GM12878 (cell line): Measurements from ENCODE around the gene ATL3. TPM values are rescaled to one million over a fixed set of nuclear protein-coding genes. Genes with fewer than 3 reads are reported as not detected.

ENCODE experiments used
- ATAC-seq: fragments of 200-7000 bp; cut with Tn5 transposase; 3 replicates; pipeline ENCODE4 v1.9.1; 2020; ENCODE audit warnings: mild to moderate bottlenecking, moderate library complexity
- BruUV-seq: library from RNA; stranded (reverse); fragments of 400-500 nt; replicated peaks from 2 replicates; lab custom pipeline; 2021; lab: Mats Ljungman, UMichigan
- CTCF ChIA-PET: fragments of 300-600 bp; sonication (Branson Sonifier 250); formaldehyde crosslinking; extraction: SDS; loops from one replicate; lab custom pipeline; 2021; ENCODE audit warnings: inconsistent platforms; lab: Yijun Ruan, JAX
- POLR2A ChIA-PET: fragments of 350-600 bp; formaldehyde crosslinking; extraction: SDS; loops from one replicate; lab custom pipeline; 2021; ENCODE audit warnings: inconsistent platforms; lab: Charles Lee
- RAD21 ChIA-PET: fragments of 300-600 bp; sonication (Branson Sonifier 250); formaldehyde crosslinking; loops from one replicate; lab custom pipeline; 2023; ENCODE audit warnings: antibody characterized with exemption; ENCODE audit not compliant: unreplicated experiment; lab: Charles Lee
- SMC1A ChIA-PET: fragments of 300-600 bp; sonication (Branson Sonifier 250); formaldehyde crosslinking; loops from one replicate; lab custom pipeline; 2023; ENCODE audit not compliant: unreplicated experiment, uncharacterized antibody; lab: Charles Lee
- DNase-seq: peaks from one replicate; pipeline ENCODE4 v3.0.0-alpha.2; 2011; ENCODE audit warnings: low read depth, low spot score
- FAIRE-seq: peaks from 3 replicates; lab custom pipeline; 2011; peaks lifted over from hg19 to GRCh38; lab: Jason Lieb, UNC
- H2AFZ ChIP-seq: 2 replicates; pipeline ENCODE4 v1.6.0; 2011; ENCODE audit warnings: low read depth, low read length, control low read depth; ENCODE audit not compliant: control insufficient read depth
- H3K27ac ChIP-seq: 2 replicates; pipeline ENCODE4 v1.5.1; 2011; ENCODE audit warnings: control low read depth; ENCODE audit not compliant: control insufficient read depth, insufficient read depth
- H3K27me3 ChIP-seq, 2 experiments: replicated peaks in 1 of 2; 2 replicates each; pipeline versions ENCODE4 v1.6.0 to v1.6.1; 2011; ENCODE audit warnings: low read length in 1 of 2; ENCODE audit not compliant: control insufficient read depth in 2 of 2, insufficient read depth in 2 of 2
- H3K36me3 ChIP-seq, 2 experiments: 2 replicates each; pipeline ENCODE4 v1.5.1; 2011; ENCODE audit warnings: low read length in 1 of 2; ENCODE audit not compliant: control insufficient read depth in 2 of 2, insufficient read depth in 2 of 2
- H3K4me1 ChIP-seq: 2 replicates; pipeline ENCODE4 v1.6.1; 2011; ENCODE audit warnings: mild to moderate bottlenecking, low read length, moderate library complexity, mixed read lengths; ENCODE audit not compliant: control insufficient read depth, insufficient read depth
- H3K4me2 ChIP-seq: 2 replicates; pipeline ENCODE4 v1.6.0; 2011; ENCODE audit warnings: control low read depth; ENCODE audit not compliant: control insufficient read depth, insufficient read depth
- H3K4me3 ChIP-seq: fragments of 200-600 bp; sonication (generic); 2 replicates; pipeline ENCODE4 v1.5.1; 2016
- H3K79me2 ChIP-seq: 2 replicates; pipeline ENCODE4 v1.6.0; 2011; ENCODE audit warnings: low read length; ENCODE audit not compliant: control insufficient read depth, insufficient read depth
- H3K9ac ChIP-seq: 2 replicates; pipeline ENCODE4 v1.8.0; 2011; ENCODE audit warnings: low read length, control low read depth, mixed read lengths; ENCODE audit not compliant: control insufficient read depth, insufficient read depth
- H3K9me3 ChIP-seq: replicated peaks from 3 replicates; pipeline ENCODE4 v1.5.1; 2011; ENCODE audit warnings: mild to moderate bottlenecking, low read length; ENCODE audit not compliant: control insufficient read depth, insufficient read depth
- H4K20me1 ChIP-seq: 2 replicates; pipeline ENCODE4 v1.6.0; 2011; ENCODE audit not compliant: control insufficient read depth, insufficient read depth
- BMI1 ChIP-seq: fragments of 450-650 bp; IDR thresholded peaks from 2 replicates; pipeline ENCODE4 v1.6.1; 2016; ENCODE audit warnings: mild to moderate bottlenecking, moderate library complexity, borderline replicate concordance
- CBFB ChIP-seq: IDR thresholded peaks from 2 replicates; pipeline ENCODE4 v1.6.1; 2016; ENCODE audit warnings: antibody characterized with exemption, low read depth
- EP300 ChIP-seq, 2 experiments: fragments of 150-350 bp in 1 of 2; IDR thresholded peaks; 2 replicates each; pipeline ENCODE4 v1.6.1; 2011 to 2012; ENCODE audit warnings: low read depth in 2 of 2, low read length in 2 of 2, borderline replicate concordance in 1 of 2, improper control_type of control experiment in 1 of 2, inconsistent platforms in 1 of 2; ENCODE audit not compliant: control insufficient read depth in 1 of 2
- GABPA ChIP-seq: IDR thresholded peaks from 2 replicates; pipeline ENCODE4 v1.6.1; 2014; ENCODE audit warnings: antibody characterized with exemption, low read depth, mild to moderate bottlenecking, inconsistent platforms
- MEF2B ChIP-seq: fragments of 450-650 bp; IDR thresholded peaks from 2 replicates; pipeline ENCODE4 v1.6.1; 2018; ENCODE audit warnings: mild to moderate bottlenecking, moderate library complexity; ENCODE audit not compliant: partially characterized antibody, poor library complexity, severe bottlenecking
- MTA2 ChIP-seq: fragments of 450-650 bp; IDR thresholded peaks from 2 replicates; pipeline ENCODE4 v1.6.1; 2016; ENCODE audit warnings: low read depth, mild to moderate bottlenecking, moderate library complexity
- MXI1 ChIP-seq: fragments of 150-350 bp; IDR thresholded peaks from 2 replicates; pipeline ENCODE4 v1.6.1; 2011; ENCODE audit warnings: low read depth, mild to moderate bottlenecking, inconsistent platforms, low read length, improper control_type of control experiment
- SIN3A ChIP-seq: IDR thresholded peaks from 2 replicates; pipeline ENCODE4 v1.6.1; 2012; ENCODE audit warnings: low read depth, low read length, improper control_type of control experiment
- SMAD1 ChIP-seq: fragments of 450-650 bp; IDR thresholded peaks from 2 replicates; pipeline ENCODE4 v1.6.1; 2018; ENCODE audit warnings: mild to moderate bottlenecking, low read depth; ENCODE audit not compliant: partially characterized antibody
- SP1 ChIP-seq: IDR thresholded peaks from one replicate; pipeline ENCODE4 v1.6.1; 2011; ENCODE audit warnings: low read depth, low read length
- SRF ChIP-seq, 2 experiments: IDR thresholded peaks; 2 replicates each; pipeline ENCODE4 v1.6.1; 2011; ENCODE audit warnings: low read depth in 2 of 2, low read length in 2 of 2, mild to moderate bottlenecking in 1 of 2, moderate library complexity in 1 of 2
- STAT3 ChIP-seq: IDR thresholded peaks from 2 replicates; pipeline ENCODE4 v1.6.1; 2011; ENCODE audit warnings: low read depth, low read length, improper control_type of control experiment
- TCF7 ChIP-seq: IDR thresholded peaks from 2 replicates; pipeline ENCODE4 v1.6.1; 2014; ENCODE audit warnings: antibody characterized with exemption, borderline replicate concordance
- WGBS: methylation state at CpG from one replicate; pipeline ENCODE4 v1.1.6; 2016; ENCODE audit warnings: low lambda C conversion rate; ENCODE audit not compliant: insufficient replicate concordance, insufficient coverage; ENCODE audit errors: missing lambda C conversion rate; 5-methylcytosine and 5-hydroxymethylcytosine counted together
- in situ Hi-C: fragments of 300-500 bp; cut with MboI; formaldehyde crosslinking; loops from 9 replicates; pipeline ENCODE4 v1.14.3; 2018; ENCODE audit warnings: mixed read lengths
- intact Hi-C: fragments of 100-400 bp; cut with micrococcal nuclease; formaldehyde crosslinking; loops from one replicate; pipeline ENCODE4 v1.14.2; 2022; ENCODE audit not compliant: unreplicated experiment
- polyA plus RNA-seq, 11 experiments: library from polyadenylated mRNA; depleted of rRNA in 4 of 11; unstranded in 6 of 11; stranded (reverse) in 5 of 11; fragments of >200 nt; fragmentation: Nextera tagmentation in 4 of 11; fragmentation: Illumina TruSeq in 1 of 11; extraction: Ambion mirVana in 4 of 11; extraction: Trizol in 1 of 11; gene quantifications; 1 replicate in 1 of 11; 2 replicates in 10 of 11; pipeline versions ENCODE4 v1.2.1 to v1.2.3, GENCODE V29; 2011 to 2016; ENCODE audit warnings: inconsistent platforms in 2 of 11, missing spikeins in 2 of 11, low read depth in 1 of 11
- total RNA-seq, 4 experiments: library from RNA; depleted of rRNA in 3 of 4; stranded (reverse); fragments of >200 nt in 3 of 4; fragmentation: Illumina TruSeq in 1 of 4; extraction: Trizol in 1 of 4; gene quantifications; 2 replicates each; pipeline versions ENCODE4 v1.2.1 to v1.2.3, GENCODE V29; 2013 to 2021
- TF ChIP-seq, protein P1 (sequence below): IDR thresholded peaks from 2 replicates; pipeline ENCODE4 v1.6.1; 2012; ENCODE audit warnings: mild to moderate bottlenecking, low read depth, low read length
- TF ChIP-seq, protein P2 (sequence below): fragments of 450-650 bp; IDR thresholded peaks from 2 replicates; pipeline ENCODE4 v1.6.1; 2017; ENCODE audit warnings: mild to moderate bottlenecking, low read depth, inconsistent platforms; ENCODE audit not compliant: poor library complexity, severe bottlenecking
- TF ChIP-seq, protein P3 (sequence below), 3 experiments: IDR thresholded peaks in 2 of 3; conservative IDR thresholded peaks in 1 of 3; 2 replicates each; pipeline ENCODE4 v1.5.1; 2011; ENCODE audit warnings: low read depth in 3 of 3, low read length in 3 of 3, mild to moderate bottlenecking in 3 of 3, control low read depth in 2 of 3, moderate library complexity in 2 of 3, inconsistent platforms in 1 of 3, mixed read lengths in 1 of 3; ENCODE audit not compliant: control insufficient read depth in 2 of 3, insufficient read depth in 1 of 3; ENCODE audit errors: extremely low read depth in 1 of 3

ATL3 gene
- total and polyA plus RNA-seq, 10 of the 15 experiments (the other 5 are each of a cell fraction or from before 2014, with no cell fraction given) = 12.0 to 36.0 (median 21.5) TPM

DNA sequence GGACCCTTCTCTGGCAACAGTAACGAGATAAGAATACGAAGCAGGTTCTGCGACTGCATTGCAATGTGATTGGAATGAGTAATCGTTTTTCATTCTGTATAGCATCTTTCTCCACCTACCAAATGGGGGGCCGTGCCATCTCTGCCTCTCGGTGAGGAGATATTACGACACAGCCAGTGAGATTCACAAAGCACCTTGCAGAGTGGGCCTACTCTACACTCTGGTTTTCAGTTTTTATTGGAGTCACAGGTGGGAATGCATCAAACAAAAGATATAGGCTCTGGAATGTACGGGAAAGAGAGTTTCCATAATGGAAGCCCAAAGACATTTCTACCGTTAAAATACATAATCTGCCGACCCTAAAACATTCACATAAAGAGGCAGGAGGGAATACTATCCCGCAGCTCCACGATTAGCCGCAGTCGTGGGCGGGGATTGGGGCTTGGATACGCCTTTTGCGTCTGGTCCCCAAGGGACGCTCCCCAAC, 9.7 kb upstream of the ATL3 start:
- ChIA-PET SMC1A (interaction anchor here (0.9 to 1.2 kb wide), 2 partner anchors 9 to 58 kb away, joined by 3 to 4 read pairs; no protein-coding TSS in a partner anchor), CTCF (interaction anchor here (0.8 to 3.9 kb wide), 4 partner anchors 9 to 87 kb away, joined by 3 to 31 read pairs (median 8); partner anchors contain the start of genes ATL3 and ZFTA), RAD21 (interaction anchor here (1.1 to 2.7 kb wide), 3 partner anchors 8 to 58 kb away, joined by 3 to 20 read pairs (median 7); partner anchors contain the start of gene ATL3), POLR2A (interaction anchor here (0.8 to 2.6 kb wide), 5 partner anchors 10 to 157 kb away, joined by 3 to 21 read pairs (median 6); partner anchors contain the start of genes ATL3 and MARK2)
- Histone ChIP-seq H3K79me2 (peaks cover 33% of the 10 kb centered on the region), H3K27me3 (no peaks in the 10 kb centered on the region), H3K27ac (no peak overlapping the region), H3K9ac (peak overlapping the region; percentile 14; the same call in 1 of the 2 replicates), H3K36me3 (no peaks in the 10 kb centered on the region), H3K4me2 (peak overlapping the region; percentile 74), H3K4me1 (peaks cover 10% of the 10 kb centered on the region), H3K4me3 (peak overlapping the region; percentile 42; the same call in 1 of the 2 replicates), H3K9me3 (no peaks in the 10 kb centered on the region), H2AFZ (peak overlapping the region; percentile 91), H4K20me1 (no peaks in the 10 kb centered on the region)
- in situ Hi-C loops = no loop called here
- intact Hi-C loops = loop anchor here (1.0 kb wide), 1 partner anchor 10 kb away; the partner anchor contains the start of gene ATL3
- DNase-seq (no peak), FAIRE-seq (no peak), ATAC-seq (peak; percentile 10)
- no TSS peak for BruUV-seq
- WGBS = 1% methylated on average over 18 of the region's 18 CpGs
- TF ChIP-seq, protein P1, sequence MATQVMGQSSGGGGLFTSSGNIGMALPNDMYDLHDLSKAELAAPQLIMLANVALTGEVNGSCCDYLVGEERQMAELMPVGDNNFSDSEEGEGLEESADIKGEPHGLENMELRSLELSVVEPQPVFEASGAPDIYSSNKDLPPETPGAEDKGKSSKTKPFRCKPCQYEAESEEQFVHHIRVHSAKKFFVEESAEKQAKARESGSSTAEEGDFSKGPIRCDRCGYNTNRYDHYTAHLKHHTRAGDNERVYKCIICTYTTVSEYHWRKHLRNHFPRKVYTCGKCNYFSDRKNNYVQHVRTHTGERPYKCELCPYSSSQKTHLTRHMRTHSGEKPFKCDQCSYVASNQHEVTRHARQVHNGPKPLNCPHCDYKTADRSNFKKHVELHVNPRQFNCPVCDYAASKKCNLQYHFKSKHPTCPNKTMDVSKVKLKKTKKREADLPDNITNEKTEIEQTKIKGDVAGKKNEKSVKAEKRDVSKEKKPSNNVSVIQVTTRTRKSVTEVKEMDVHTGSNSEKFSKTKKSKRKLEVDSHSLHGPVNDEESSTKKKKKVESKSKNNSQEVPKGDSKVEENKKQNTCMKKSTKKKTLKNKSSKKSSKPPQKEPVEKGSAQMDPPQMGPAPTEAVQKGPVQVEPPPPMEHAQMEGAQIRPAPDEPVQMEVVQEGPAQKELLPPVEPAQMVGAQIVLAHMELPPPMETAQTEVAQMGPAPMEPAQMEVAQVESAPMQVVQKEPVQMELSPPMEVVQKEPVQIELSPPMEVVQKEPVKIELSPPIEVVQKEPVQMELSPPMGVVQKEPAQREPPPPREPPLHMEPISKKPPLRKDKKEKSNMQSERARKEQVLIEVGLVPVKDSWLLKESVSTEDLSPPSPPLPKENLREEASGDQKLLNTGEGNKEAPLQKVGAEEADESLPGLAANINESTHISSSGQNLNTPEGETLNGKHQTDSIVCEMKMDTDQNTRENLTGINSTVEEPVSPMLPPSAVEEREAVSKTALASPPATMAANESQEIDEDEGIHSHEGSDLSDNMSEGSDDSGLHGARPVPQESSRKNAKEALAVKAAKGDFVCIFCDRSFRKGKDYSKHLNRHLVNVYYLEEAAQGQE = no peak
- TF ChIP-seq SP1 (peak; percentile 15), MXI1 (no peak), MEF2B (peak; percentile 89), SMAD1 (no peak), SRF (IDR thresholded peaks at IDR 0.05; ENCODE audit: low read depth in 2 of 2, low read length in 2 of 2) (no peak), CBFB (no peak), TCF7 (no peak), GABPA (no peak), STAT3 (no peak), SIN3A (no peak), EP300 (IDR thresholded peaks at IDR 0.05; ENCODE audit: borderline replicate concordance in 1 of 2, control insufficient read depth in 1 of 2, low read depth in 2 of 2, low read length in 2 of 2) (no peak), MTA2 (no peak), BMI1 (no peak)
- TF ChIP-seq, protein P2, sequence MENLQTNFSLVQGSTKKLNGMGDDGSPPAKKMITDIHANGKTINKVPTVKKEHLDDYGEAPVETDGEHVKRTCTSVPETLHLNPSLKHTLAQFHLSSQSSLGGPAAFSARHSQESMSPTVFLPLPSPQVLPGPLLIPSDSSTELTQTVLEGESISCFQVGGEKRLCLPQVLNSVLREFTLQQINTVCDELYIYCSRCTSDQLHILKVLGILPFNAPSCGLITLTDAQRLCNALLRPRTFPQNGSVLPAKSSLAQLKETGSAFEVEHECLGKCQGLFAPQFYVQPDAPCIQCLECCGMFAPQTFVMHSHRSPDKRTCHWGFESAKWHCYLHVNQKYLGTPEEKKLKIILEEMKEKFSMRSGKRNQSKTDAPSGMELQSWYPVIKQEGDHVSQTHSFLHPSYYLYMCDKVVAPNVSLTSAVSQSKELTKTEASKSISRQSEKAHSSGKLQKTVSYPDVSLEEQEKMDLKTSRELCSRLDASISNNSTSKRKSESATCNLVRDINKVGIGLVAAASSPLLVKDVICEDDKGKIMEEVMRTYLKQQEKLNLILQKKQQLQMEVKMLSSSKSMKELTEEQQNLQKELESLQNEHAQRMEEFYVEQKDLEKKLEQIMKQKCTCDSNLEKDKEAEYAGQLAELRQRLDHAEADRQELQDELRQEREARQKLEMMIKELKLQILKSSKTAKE = no peak
- TF ChIP-seq, protein P3, sequence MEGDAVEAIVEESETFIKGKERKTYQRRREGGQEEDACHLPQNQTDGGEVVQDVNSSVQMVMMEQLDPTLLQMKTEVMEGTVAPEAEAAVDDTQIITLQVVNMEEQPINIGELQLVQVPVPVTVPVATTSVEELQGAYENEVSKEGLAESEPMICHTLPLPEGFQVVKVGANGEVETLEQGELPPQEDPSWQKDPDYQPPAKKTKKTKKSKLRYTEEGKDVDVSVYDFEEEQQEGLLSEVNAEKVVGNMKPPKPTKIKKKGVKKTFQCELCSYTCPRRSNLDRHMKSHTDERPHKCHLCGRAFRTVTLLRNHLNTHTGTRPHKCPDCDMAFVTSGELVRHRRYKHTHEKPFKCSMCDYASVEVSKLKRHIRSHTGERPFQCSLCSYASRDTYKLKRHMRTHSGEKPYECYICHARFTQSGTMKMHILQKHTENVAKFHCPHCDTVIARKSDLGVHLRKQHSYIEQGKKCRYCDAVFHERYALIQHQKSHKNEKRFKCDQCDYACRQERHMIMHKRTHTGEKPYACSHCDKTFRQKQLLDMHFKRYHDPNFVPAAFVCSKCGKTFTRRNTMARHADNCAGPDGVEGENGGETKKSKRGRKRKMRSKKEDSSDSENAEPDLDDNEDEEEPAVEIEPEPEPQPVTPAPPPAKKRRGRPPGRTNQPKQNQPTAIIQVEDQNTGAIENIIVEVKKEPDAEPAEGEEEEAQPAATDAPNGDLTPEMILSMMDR (IDR thresholded peaks at IDR 0.05 in 2 of 3, conservative IDR thresholded peaks at IDR 0.05 in 1 of 3; ENCODE audit: control insufficient read depth in 2 of 3, extremely low read depth in 1 of 3, insufficient read depth in 1 of 3, low read depth in 3 of 3, low read length in 3 of 3) = no peak
